Liver (tissue), 9 donors: ENCODE data around the gene NCKIPSD. TPM values are rescaled to one million over a fixed set of nuclear protein-coding genes. Genes with fewer than 3 reads are reported as not detected.
A peak's percentile ranks its signal among the peaks of the same experiment; 100 is the strongest.

Experiments used
- DNase-seq: peaks from one replicate; pipeline ENCODE4 v3.0.0-alpha.2; 2017; ENCODE audit warnings: low spot score
- H3K27ac ChIP-seq, 2 donors: one replicate each; pipeline ENCODE4 v1.7.0; 2013; ENCODE audit warnings: inconsistent platforms in 2 of 2, low read length in 2 of 2, control low read depth in 1 of 2, low read depth in 1 of 2, mild to moderate bottlenecking in 1 of 2
- H3K27me3 ChIP-seq, 4 donors: one replicate each; pipeline versions ENCODE4 v1.6.1 to v1.7.0; 2013; ENCODE audit warnings: low read length in 3 of 4, inconsistent platforms in 1 of 4, mild to moderate bottlenecking in 1 of 4, moderate library complexity in 1 of 4; ENCODE audit not compliant: control insufficient read depth in 4 of 4, insufficient read depth in 4 of 4
- H3K36me3 ChIP-seq, 4 donors: one replicate each; pipeline versions ENCODE4 v1.6.1 to v1.7.0; 2013; ENCODE audit warnings: low read length in 3 of 4, mild to moderate bottlenecking in 3 of 4, low read depth in 1 of 4, moderate library complexity in 1 of 4; ENCODE audit not compliant: control insufficient read depth in 4 of 4, insufficient read depth in 3 of 4
- H3K4me1 ChIP-seq, 4 donors: one replicate each; pipeline versions ENCODE4 v1.6.1 to v1.7.0; 2013; ENCODE audit warnings: low read length in 3 of 4, mild to moderate bottlenecking in 3 of 4, moderate library complexity in 1 of 4; ENCODE audit not compliant: control insufficient read depth in 4 of 4, insufficient read depth in 4 of 4
- H3K4me3 ChIP-seq, 3 donors: one replicate each; pipeline versions ENCODE4 v1.6.1 to v1.7.0; 2013; ENCODE audit warnings: low read length in 3 of 3, control low read depth in 1 of 3, low read depth in 1 of 3, mild to moderate bottlenecking in 1 of 3
- H3K9ac ChIP-seq, 2 donors: one replicate each; pipeline ENCODE4 v1.7.0; 2013; ENCODE audit warnings: low read length in 2 of 2, mild to moderate bottlenecking in 2 of 2, moderate library complexity in 2 of 2, control low read depth in 1 of 2, low read depth in 1 of 2
- H3K9me3 ChIP-seq, 4 donors: one replicate each; pipeline versions ENCODE4 v1.6.1 to v1.7.0; 2013; ENCODE audit warnings: low read length in 3 of 4; ENCODE audit not compliant: control insufficient read depth in 4 of 4
- EGR1 ChIP-seq, 2 donors: IDR thresholded peaks; 2 replicates each; pipeline ENCODE4 v1.6.1; 2016 to 2018; ENCODE audit warnings: antibody characterized with exemption in 2 of 2, low read depth in 2 of 2
- FOXA1 ChIP-seq: IDR thresholded peaks from 2 replicates; pipeline ENCODE4 v1.6.1; 2016; ENCODE audit warnings: antibody characterized with exemption
- FOXA2 ChIP-seq: IDR thresholded peaks from 2 replicates; pipeline ENCODE4 v1.6.1; 2016; ENCODE audit warnings: antibody characterized with exemption
- HNF4A ChIP-seq, 2 donors: conservative IDR thresholded peaks; 2 replicates each; pipeline ENCODE4 v1.6.1; 2016; ENCODE audit warnings: antibody characterized with exemption in 2 of 2, mild to moderate bottlenecking in 2 of 2
- HNF4G ChIP-seq: IDR thresholded peaks from 2 replicates; pipeline ENCODE4 v1.6.1; 2016; ENCODE audit warnings: antibody characterized with exemption
- JUND ChIP-seq, 2 donors: IDR thresholded peaks; 2 replicates each; pipeline ENCODE4 v1.6.1; 2016; ENCODE audit warnings: antibody characterized with exemption in 2 of 2
- NR2F2 ChIP-seq: IDR thresholded peaks from 2 replicates; pipeline ENCODE4 v1.6.1; 2016; ENCODE audit warnings: antibody characterized with exemption
- RAD21 ChIP-seq, 2 donors: IDR thresholded peaks; 2 replicates each; pipeline ENCODE4 v1.6.1; 2016; ENCODE audit warnings: antibody characterized with exemption in 2 of 2, mild to moderate bottlenecking in 2 of 2
- RXRA ChIP-seq, 2 donors: IDR thresholded peaks; 2 replicates each; pipeline ENCODE4 v1.6.1; 2017 to 2018; ENCODE audit warnings: antibody characterized with exemption in 2 of 2, mild to moderate bottlenecking in 1 of 2
- SP1 ChIP-seq: IDR thresholded peaks from 2 replicates; pipeline ENCODE4 v1.6.1; 2018; ENCODE audit warnings: antibody characterized with exemption, mild to moderate bottlenecking
- TAF1 ChIP-seq: conservative IDR thresholded peaks from 2 replicates; pipeline ENCODE4 v1.6.1; 2016; ENCODE audit warnings: antibody characterized with exemption, mild to moderate bottlenecking
- YY1 ChIP-seq: IDR thresholded peaks from 2 replicates; pipeline ENCODE4 v1.6.1; 2016; ENCODE audit warnings: antibody characterized with exemption, mild to moderate bottlenecking
- WGBS: extraction: QIAGEN DNeasy Blood & Tissue Kit; methylation state at CpG from one replicate; pipeline ENCODE4 v1.1.7; 2013; 5-methylcytosine and 5-hydroxymethylcytosine counted together
- polyA plus RNA-seq, 2 donors: library from polyadenylated mRNA; stranded (reverse) in 1 of 2; unstranded in 1 of 2; fragments of 200-250 nt in 1 of 2; fragments of >200 nt in 1 of 2; fragmentation: Nextera tagmentation in 1 of 2; extraction: Ambion mirVana in 1 of 2; gene quantifications; one replicate each; pipeline versions ENCODE4 v1.2.1 to v1.2.3, GENCODE V29; 2013 to 2015
- total RNA-seq, 2 donors: library from RNA; depleted of rRNA; stranded (reverse); fragments of >200 nt; gene quantifications; one replicate each; pipeline ENCODE4 v1.2.3, GENCODE V29; 2014
- TF ChIP-seq, protein P1 (sequence below): IDR thresholded peaks from 2 replicates; pipeline ENCODE4 v1.6.1; 2016; ENCODE audit warnings: antibody characterized with exemption
- TF ChIP-seq, protein P2 (sequence below): fragments of 150-350 bp; IDR thresholded peaks from 2 replicates; pipeline ENCODE4 v1.5.1; 2017; ENCODE audit warnings: improper control_type of control experiment, low read depth, low read length; ENCODE audit not compliant: missing input control
- TF ChIP-seq, protein P3 (sequence below): IDR thresholded peaks from 2 replicates; pipeline ENCODE4 v1.6.1; 2016; ENCODE audit warnings: antibody characterized with exemption
- TF ChIP-seq, protein P4 (sequence below): IDR thresholded peaks from 2 replicates; pipeline ENCODE4 v1.6.1; 2016; ENCODE audit warnings: antibody characterized with exemption
- TF ChIP-seq, protein P5 (sequence below): IDR thresholded peaks from 2 replicates; pipeline ENCODE4 v1.6.1; 2016; ENCODE audit warnings: antibody characterized with exemption, mild to moderate bottlenecking
- donor health status: healthy.
- donor health status: healthy.
- donor health status: healthy.
- donor health status: healthy.
- donor health status: healthy.

The NCKIPSD gene
- total and polyA plus RNA-seq, 4 donors, result 5.9 to 12.9 (median 8.7) TPM

DNA sequence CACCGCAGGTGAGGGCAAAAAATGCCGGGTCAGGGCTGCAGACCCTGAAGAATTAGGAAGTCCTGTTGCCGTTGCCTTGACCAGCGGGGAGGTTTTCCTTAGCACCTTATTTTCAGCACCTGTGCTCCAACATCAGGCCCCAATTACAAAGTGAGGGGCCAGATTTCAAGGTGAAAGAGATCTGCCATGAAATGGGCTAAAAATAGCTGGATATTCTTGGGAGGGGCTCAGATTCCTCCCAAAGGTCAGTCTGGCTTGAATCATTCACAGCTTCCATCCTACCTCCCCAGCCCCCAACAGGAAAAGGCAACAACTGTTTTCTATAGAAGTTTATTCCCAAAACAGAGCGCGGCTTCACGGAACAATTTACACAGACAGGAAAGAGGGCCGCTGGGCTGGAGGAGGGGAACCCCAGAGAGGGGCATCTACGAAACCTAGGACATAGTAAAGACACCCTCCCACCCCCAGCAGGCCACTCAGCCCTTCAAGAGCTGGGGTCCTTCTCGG lies 49.5 kb downstream of the NCKIPSD start:
- no peak overlapping the region for H3K27ac ChIP-seq

More for the DNA sequence above, 49.5 kb downstream of the NCKIPSD start:
- H3K9ac ChIP-seq, result no peak overlapping the region
- DNase-seq, result no peak
- H3K36me3 ChIP-seq, result peaks cover 0 to 6% (median 1%) of the 10 kb centered on the region in 4 donors
- H3K4me3 ChIP-seq, result peak overlapping the region in 2 of 3 donors; percentile 74 to 84
- TF ChIP-seq YY1 (no peak), FOXA1 (no peak), FOXA2 (no peak), HNF4A (conservative IDR thresholded peaks at IDR 0.05) (no peak), TAF1 (no peak), RAD21 (IDR thresholded peaks at IDR 0.05) (no peak), SP1 (no peak), RXRA (IDR thresholded peaks at IDR 0.05) (no peak), HNF4G (no peak), JUND (IDR thresholded peaks at IDR 0.05) (no peak), EGR1 (IDR thresholded peaks at IDR 0.05; ENCODE audit: low read depth in 2 of 2) (no peak), NR2F2 (no peak)
- TF ChIP-seq, protein P1, sequence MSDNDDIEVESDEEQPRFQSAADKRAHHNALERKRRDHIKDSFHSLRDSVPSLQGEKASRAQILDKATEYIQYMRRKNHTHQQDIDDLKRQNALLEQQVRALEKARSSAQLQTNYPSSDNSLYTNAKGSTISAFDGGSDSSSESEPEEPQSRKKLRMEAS, result no peak
- TF ChIP-seq, protein P2, sequence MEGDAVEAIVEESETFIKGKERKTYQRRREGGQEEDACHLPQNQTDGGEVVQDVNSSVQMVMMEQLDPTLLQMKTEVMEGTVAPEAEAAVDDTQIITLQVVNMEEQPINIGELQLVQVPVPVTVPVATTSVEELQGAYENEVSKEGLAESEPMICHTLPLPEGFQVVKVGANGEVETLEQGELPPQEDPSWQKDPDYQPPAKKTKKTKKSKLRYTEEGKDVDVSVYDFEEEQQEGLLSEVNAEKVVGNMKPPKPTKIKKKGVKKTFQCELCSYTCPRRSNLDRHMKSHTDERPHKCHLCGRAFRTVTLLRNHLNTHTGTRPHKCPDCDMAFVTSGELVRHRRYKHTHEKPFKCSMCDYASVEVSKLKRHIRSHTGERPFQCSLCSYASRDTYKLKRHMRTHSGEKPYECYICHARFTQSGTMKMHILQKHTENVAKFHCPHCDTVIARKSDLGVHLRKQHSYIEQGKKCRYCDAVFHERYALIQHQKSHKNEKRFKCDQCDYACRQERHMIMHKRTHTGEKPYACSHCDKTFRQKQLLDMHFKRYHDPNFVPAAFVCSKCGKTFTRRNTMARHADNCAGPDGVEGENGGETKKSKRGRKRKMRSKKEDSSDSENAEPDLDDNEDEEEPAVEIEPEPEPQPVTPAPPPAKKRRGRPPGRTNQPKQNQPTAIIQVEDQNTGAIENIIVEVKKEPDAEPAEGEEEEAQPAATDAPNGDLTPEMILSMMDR, result no peak
- TF ChIP-seq, protein P3, sequence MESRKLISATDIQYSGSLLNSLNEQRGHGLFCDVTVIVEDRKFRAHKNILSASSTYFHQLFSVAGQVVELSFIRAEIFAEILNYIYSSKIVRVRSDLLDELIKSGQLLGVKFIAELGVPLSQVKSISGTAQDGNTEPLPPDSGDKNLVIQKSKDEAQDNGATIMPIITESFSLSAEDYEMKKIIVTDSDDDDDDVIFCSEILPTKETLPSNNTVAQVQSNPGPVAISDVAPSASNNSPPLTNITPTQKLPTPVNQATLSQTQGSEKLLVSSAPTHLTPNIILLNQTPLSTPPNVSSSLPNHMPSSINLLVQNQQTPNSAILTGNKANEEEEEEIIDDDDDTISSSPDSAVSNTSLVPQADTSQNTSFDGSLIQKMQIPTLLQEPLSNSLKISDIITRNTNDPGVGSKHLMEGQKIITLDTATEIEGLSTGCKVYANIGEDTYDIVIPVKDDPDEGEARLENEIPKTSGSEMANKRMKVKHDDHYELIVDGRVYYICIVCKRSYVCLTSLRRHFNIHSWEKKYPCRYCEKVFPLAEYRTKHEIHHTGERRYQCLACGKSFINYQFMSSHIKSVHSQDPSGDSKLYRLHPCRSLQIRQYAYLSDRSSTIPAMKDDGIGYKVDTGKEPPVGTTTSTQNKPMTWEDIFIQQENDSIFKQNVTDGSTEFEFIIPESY, result no peak
- TF ChIP-seq, protein P4, sequence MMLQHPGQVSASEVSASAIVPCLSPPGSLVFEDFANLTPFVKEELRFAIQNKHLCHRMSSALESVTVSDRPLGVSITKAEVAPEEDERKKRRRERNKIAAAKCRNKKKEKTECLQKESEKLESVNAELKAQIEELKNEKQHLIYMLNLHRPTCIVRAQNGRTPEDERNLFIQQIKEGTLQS, result no peak
- TF ChIP-seq, protein P5, sequence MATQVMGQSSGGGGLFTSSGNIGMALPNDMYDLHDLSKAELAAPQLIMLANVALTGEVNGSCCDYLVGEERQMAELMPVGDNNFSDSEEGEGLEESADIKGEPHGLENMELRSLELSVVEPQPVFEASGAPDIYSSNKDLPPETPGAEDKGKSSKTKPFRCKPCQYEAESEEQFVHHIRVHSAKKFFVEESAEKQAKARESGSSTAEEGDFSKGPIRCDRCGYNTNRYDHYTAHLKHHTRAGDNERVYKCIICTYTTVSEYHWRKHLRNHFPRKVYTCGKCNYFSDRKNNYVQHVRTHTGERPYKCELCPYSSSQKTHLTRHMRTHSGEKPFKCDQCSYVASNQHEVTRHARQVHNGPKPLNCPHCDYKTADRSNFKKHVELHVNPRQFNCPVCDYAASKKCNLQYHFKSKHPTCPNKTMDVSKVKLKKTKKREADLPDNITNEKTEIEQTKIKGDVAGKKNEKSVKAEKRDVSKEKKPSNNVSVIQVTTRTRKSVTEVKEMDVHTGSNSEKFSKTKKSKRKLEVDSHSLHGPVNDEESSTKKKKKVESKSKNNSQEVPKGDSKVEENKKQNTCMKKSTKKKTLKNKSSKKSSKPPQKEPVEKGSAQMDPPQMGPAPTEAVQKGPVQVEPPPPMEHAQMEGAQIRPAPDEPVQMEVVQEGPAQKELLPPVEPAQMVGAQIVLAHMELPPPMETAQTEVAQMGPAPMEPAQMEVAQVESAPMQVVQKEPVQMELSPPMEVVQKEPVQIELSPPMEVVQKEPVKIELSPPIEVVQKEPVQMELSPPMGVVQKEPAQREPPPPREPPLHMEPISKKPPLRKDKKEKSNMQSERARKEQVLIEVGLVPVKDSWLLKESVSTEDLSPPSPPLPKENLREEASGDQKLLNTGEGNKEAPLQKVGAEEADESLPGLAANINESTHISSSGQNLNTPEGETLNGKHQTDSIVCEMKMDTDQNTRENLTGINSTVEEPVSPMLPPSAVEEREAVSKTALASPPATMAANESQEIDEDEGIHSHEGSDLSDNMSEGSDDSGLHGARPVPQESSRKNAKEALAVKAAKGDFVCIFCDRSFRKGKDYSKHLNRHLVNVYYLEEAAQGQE, result no peak
- H3K27me3 ChIP-seq, result no peaks in the 10 kb centered on the region
- H3K4me1 ChIP-seq, result peaks cover 5 to 28% (median 16%) of the 10 kb centered on the region in 4 donors
- WGBS, result 60% methylated on average over 10 of the region's 10 CpGs
- no peaks in the 10 kb centered on the region for H3K9me3 ChIP-seq
